ENCODE data around the gene TOX3.

- TF ChIP-seq CTCF (IDR thresholded peaks at IDR 0.05) (no peak), POLR2A (IDR thresholded peaks at IDR 0.05) (no peak), EP300 (IDR thresholded peaks at IDR 0.05) (no peak), POLR2AphosphoS5 (IDR thresholded peaks at IDR 0.05) (no peak)
These were observed 45.1 kb upstream of the TOX3 start for GRCh38 chr16:52591934-52592592.

Data from upper lobe of left lung (tissue), 4 donors.